ENCODE results near the gene IL23R. TPM values are rescaled to one million over a fixed set of nuclear protein-coding genes. Genes with fewer than 3 reads are reported as not detected.

Gene IL23R
- total and polyA plus RNA-seq, 8 donors, result 0.06 to 0.31 (median 0.13) TPM; not detected in 3

- intact Hi-C loops (cut with DNase I), result no loop called here
- no peaks in the 10 kb centered on the region for H3K36me3 ChIP-seq
- no peaks in the 10 kb centered on the region for H3K27me3 ChIP-seq
- no peak overlapping the region for H3K4me3 ChIP-seq
- H3K4me1 ChIP-seq, result no peaks in the 10 kb centered on the region
- TF ChIP-seq CTCF (IDR thresholded peaks at IDR 0.05), result no peak
- no peak for DNase-seq
- no peaks in the 10 kb centered on the region for H3K9me3 ChIP-seq
- ATAC-seq, result no peak
- no peak overlapping the region for H3K27ac ChIP-seq
These were observed 5.3 kb downstream of the IL23R start for GRCh38 chr1:67171574-67171955.

GRCh38 chr1:67171978-67172377 is 5.7 kb downstream of the IL23R start:
- H3K27ac ChIP-seq, result no peak overlapping the region
- intact Hi-C loops (cut with DNase I), result no loop called here
- H3K4me1 ChIP-seq, result no peaks in the 10 kb centered on the region
- H3K36me3 ChIP-seq, result no peaks in the 10 kb centered on the region
- no peaks in the 10 kb centered on the region for H3K9me3 ChIP-seq
- H3K27me3 ChIP-seq, result no peaks in the 10 kb centered on the region
- ATAC-seq (no peak), DNase-seq (no peak)
- no peak overlapping the region for H3K4me3 ChIP-seq
- no peak for TF ChIP-seq CTCF (IDR thresholded peaks at IDR 0.05)

- intact Hi-C loops (cut with DNase I), result no loop called here
- DNase-seq, result no peak
- H3K4me3 ChIP-seq, result no peak overlapping the region
These were observed 7.7 kb downstream of the IL23R start for GRCh38 chr1:67173988-67174387.

GRCh38 chr1:67174716-67175284 is 8.5 kb downstream of the IL23R start:
- Histone ChIP-seq H3K27me3 (no peaks in the 10 kb centered on the region), H3K36me3 (no peaks in the 10 kb centered on the region), H3K27ac (no peak overlapping the region), H3K9me3 (no peaks in the 10 kb centered on the region), H3K4me1 (no peaks in the 10 kb centered on the region), H3K4me3 (no peak overlapping the region)
- DNase-seq (no peak), ATAC-seq (no peak)
- TF ChIP-seq CTCF (IDR thresholded peaks at IDR 0.05), result no peak
- intact Hi-C loops (cut with DNase I), result no loop called here

More at GRCh38 chr1:67173988-67174387, 7.7 kb downstream of the IL23R start:
- Histone ChIP-seq H3K27me3 (no peaks in the 10 kb centered on the region), H3K36me3 (no peaks in the 10 kb centered on the region), H3K27ac (no peak overlapping the region), H3K4me1 (no peaks in the 10 kb centered on the region), H3K9me3 (no peaks in the 10 kb centered on the region)
- ATAC-seq, result no peak
- TF ChIP-seq CTCF (IDR thresholded peaks at IDR 0.05), result no peak

- H3K36me3 ChIP-seq, result no peaks in the 10 kb centered on the region
- no peaks in the 10 kb centered on the region for H3K27me3 ChIP-seq
- H3K4me3 ChIP-seq, result no peak overlapping the region
- DNase-seq, result no peak
- ATAC-seq, result no peak
- TF ChIP-seq CTCF (IDR thresholded peaks at IDR 0.05), result no peak
- intact Hi-C loops (cut with DNase I), result no loop called here
- no peaks in the 10 kb centered on the region for H3K4me1 ChIP-seq
- no peaks in the 10 kb centered on the region for H3K9me3 ChIP-seq
- H3K27ac ChIP-seq, result no peak overlapping the region
These were observed 9.4 kb downstream of the IL23R start for GRCh38 chr1:67175530-67176087.
